AG04450 (cell line): Measurements from ENCODE around the gene RYR3. TPM values are rescaled to one million over a fixed set of nuclear protein-coding genes. Genes with fewer than 3 reads are reported as not detected.

Experiments used
- CTCF ChIA-PET: fragments of 300-600, 350-600 bp; formaldehyde crosslinking; extraction: SDS; loops from one replicate; lab custom pipeline; 2022; ENCODE audit warnings: antibody characterized with exemption, inconsistent platforms; lab: Charles Lee
- POLR2A ChIA-PET: fragments of 350-600 bp; formaldehyde crosslinking; extraction: SDS; loops from one replicate; lab custom pipeline; 2021; ENCODE audit warnings: antibody characterized with exemption, inconsistent platforms; lab: Yijun Ruan, JAX
- DNase-seq: peaks from one replicate; pipeline ENCODE4 v3.0.0-alpha.2; 2011; ENCODE audit warnings: low read depth, low spot score
- H3K27ac ChIP-seq: one replicate; pipeline ENCODE4 v1.5.1; 2012; ENCODE audit warnings: low read depth, low read length, control low read depth
- H3K27me3 ChIP-seq: one replicate; pipeline ENCODE4 v1.6.0; 2012; ENCODE audit warnings: low read length; ENCODE audit not compliant: control insufficient read depth, insufficient read depth
- H3K4me3 ChIP-seq: 2 replicates; pipeline ENCODE4 v1.5.1; 2011; ENCODE audit warnings: mild to moderate bottlenecking, low read depth, low read length, control low read depth
- H3K9me3 ChIP-seq: 2 replicates; pipeline ENCODE4 v1.5.1; 2012; ENCODE audit warnings: low read length; ENCODE audit not compliant: control insufficient read depth, insufficient read depth
- polyA plus RNA-seq: library from polyadenylated mRNA; depleted of rRNA; stranded (reverse); fragments of >200 nt; gene quantifications from 2 replicates; pipeline ENCODE4 v1.2.3, GENCODE V29; 2011
- TF ChIP-seq, protein P1 (sequence below): IDR thresholded peaks from 2 replicates; pipeline ENCODE4 v1.5.1; 2011; ENCODE audit warnings: low read depth, low read length, control low read depth, inconsistent platforms

RYR3 gene
- polyA plus RNA-seq, 1 experiment, result not detected

DNA sequence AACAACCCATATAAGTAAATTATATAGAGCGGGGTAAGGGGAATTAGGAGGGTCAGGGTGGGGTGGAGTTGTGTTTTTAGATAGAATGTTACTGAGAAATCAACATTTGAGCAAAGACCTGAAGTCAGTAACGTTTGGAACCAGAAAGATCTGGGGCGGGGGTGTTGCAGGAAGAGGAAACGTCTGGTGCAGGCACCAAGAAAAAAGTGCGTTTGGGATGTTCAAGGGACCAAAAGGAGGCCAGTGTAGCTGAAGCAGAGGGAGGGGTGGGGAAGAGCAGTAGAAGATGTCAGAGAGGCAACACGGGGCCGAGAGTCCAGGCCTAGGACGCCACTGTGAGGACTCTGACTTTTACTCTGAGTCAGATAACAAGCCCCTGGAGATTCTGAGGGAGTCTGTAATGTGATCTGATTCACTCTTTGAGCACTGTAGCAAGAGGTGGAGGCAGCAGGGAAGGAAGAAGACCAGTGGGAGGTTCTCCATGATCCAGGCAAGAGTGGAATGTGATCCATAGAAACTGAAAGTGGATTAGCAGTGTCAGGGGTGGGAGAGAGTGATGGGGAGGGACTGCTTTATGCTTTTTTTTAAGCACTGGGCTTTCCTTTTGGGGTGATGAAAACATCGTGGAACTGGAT, 478.3 kb downstream of the RYR3 start:
- Histone ChIP-seq H3K4me3 (no peak overlapping the region), H3K9me3 (no peaks in the 10 kb centered on the region), H3K27me3 (peaks cover 18% of the 10 kb centered on the region), H3K27ac (no peak overlapping the region)
- CTCF ChIA-PET, result no interaction called here
- TF ChIP-seq, protein P1, sequence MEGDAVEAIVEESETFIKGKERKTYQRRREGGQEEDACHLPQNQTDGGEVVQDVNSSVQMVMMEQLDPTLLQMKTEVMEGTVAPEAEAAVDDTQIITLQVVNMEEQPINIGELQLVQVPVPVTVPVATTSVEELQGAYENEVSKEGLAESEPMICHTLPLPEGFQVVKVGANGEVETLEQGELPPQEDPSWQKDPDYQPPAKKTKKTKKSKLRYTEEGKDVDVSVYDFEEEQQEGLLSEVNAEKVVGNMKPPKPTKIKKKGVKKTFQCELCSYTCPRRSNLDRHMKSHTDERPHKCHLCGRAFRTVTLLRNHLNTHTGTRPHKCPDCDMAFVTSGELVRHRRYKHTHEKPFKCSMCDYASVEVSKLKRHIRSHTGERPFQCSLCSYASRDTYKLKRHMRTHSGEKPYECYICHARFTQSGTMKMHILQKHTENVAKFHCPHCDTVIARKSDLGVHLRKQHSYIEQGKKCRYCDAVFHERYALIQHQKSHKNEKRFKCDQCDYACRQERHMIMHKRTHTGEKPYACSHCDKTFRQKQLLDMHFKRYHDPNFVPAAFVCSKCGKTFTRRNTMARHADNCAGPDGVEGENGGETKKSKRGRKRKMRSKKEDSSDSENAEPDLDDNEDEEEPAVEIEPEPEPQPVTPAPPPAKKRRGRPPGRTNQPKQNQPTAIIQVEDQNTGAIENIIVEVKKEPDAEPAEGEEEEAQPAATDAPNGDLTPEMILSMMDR, result no peak
- no peak for DNase-seq
- POLR2A ChIA-PET, result no interaction called here

DNA sequence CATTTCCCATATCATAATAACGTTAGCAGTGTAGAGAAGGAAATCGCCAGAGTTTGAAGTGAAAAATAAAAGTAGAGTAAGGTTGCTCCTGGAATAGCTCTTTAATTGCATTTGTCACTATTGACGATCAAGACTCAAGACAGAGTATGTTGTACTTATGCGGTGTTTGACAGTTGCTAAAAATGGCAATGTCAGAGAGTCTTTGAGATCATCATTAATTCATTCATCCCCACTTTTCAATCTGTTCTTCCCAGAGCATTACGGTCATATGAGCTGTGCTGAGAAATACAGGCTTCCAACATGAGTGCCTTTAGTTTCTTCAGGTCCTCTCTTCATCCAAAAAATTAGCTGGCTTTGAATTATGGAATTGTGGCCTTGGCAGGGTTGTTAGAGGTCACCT, 483.7 kb downstream of the RYR3 start:
- peaks cover 12% of the 10 kb centered on the region for H3K27me3 ChIP-seq
- ChIA-PET CTCF (interaction anchor here (0.7 to 1.0 kb wide), 2 partner anchors 58 to 200 kb away, joined by 3 read pairs; no protein-coding TSS in a partner anchor), POLR2A (no interaction called here)
- no peak for DNase-seq
- no peaks in the 10 kb centered on the region for H3K9me3 ChIP-seq
- TF ChIP-seq, protein P1, result no peak
- no peak overlapping the region for H3K4me3 ChIP-seq
- H3K27ac ChIP-seq, result no peak overlapping the region

- H3K27ac ChIP-seq, result no peak overlapping the region
- H3K9me3 ChIP-seq, result no peaks in the 10 kb centered on the region
- peaks cover 12% of the 10 kb centered on the region for H3K27me3 ChIP-seq
- H3K4me3 ChIP-seq, result no peak overlapping the region
- TF ChIP-seq, protein P1, result no peak
- ChIA-PET CTCF (interaction anchor here (0.7 to 1.0 kb wide), 2 partner anchors 59 to 200 kb away, joined by 3 read pairs; no protein-coding TSS in a partner anchor), POLR2A (no interaction called here)
- no peak for DNase-seq
Measured at GRCh38 chr15:33795070-33795469, 484.3 kb downstream of the RYR3 start.

GRCh38 chr15:33797651-33798050, 486.9 kb downstream of the RYR3 start:
- H3K9me3 ChIP-seq, result no peaks in the 10 kb centered on the region
- POLR2A ChIA-PET, result no interaction called here
- CTCF ChIA-PET, result no interaction called here
- TF ChIP-seq, protein P1, result no peak
- no peak for DNase-seq
- H3K27ac ChIP-seq, result no peak overlapping the region
- peaks cover 5% of the 10 kb centered on the region for H3K27me3 ChIP-seq
- no peak overlapping the region for H3K4me3 ChIP-seq

- DNase-seq, result no peak
- POLR2A ChIA-PET, result no interaction called here
- Histone ChIP-seq H3K27me3 (peaks cover 8% of the 10 kb centered on the region), H3K27ac (no peak overlapping the region), H3K9me3 (no peaks in the 10 kb centered on the region), H3K4me3 (no peak overlapping the region)
- TF ChIP-seq, protein P1, result no peak
- CTCF ChIA-PET, result interaction anchor here (0.6 kb wide), 1 partner anchor 261 kb away, joined by 8 read pairs; no protein-coding TSS in a partner anchor
Measured at GRCh38 chr15:33801954-33802353, 491.2 kb downstream of the RYR3 start.
